Cardiac septum (tissue), 1 donor: Measurements from ENCODE around the gene CNPY4. TPM values are rescaled to one million over a fixed set of nuclear protein-coding genes. Genes with fewer than 3 reads are reported as not detected.

Source experiments
- DNase-seq: peaks from one replicate; pipeline ENCODE4 v3.0.0-alpha.2; 2020; ENCODE audit warnings: low spot score
- intact Hi-C: fragments of 100-400 bp; cut with DNase I; formaldehyde crosslinking; loops from one replicate; pipeline ENCODE4 v1.14.0; 2022
- total RNA-seq: library from RNA; stranded (reverse); fragmentation: NEBNext Ultra II Directional; extraction: Animal tissue kit (Norgen Biotek cat#: 25700); gene quantifications from one replicate; pipeline ENCODE4 v1.2.1, GENCODE V29; 2021
- donor health status: DM: no; HTN: no; CAD: no.

CNPY4 gene
- total RNA-seq, 1 donor from 2014 or later = 9.7 TPM

DNA sequence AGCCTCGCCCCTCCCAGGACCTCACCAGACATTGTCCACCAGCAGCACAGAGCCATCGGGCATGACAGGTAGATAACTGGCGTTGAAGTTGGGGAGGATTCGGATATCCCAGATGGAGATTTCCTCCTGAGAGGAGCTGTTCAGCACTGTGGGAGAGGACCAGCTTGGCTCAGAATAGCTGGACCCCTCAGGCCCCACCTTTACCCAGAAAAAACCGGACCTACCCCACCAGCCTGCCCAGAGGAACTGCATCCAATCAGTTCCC lies 37.6 kb downstream of the CNPY4 start:
- intact Hi-C loops = no loop called here
- DNase-seq = no peak

DNA sequence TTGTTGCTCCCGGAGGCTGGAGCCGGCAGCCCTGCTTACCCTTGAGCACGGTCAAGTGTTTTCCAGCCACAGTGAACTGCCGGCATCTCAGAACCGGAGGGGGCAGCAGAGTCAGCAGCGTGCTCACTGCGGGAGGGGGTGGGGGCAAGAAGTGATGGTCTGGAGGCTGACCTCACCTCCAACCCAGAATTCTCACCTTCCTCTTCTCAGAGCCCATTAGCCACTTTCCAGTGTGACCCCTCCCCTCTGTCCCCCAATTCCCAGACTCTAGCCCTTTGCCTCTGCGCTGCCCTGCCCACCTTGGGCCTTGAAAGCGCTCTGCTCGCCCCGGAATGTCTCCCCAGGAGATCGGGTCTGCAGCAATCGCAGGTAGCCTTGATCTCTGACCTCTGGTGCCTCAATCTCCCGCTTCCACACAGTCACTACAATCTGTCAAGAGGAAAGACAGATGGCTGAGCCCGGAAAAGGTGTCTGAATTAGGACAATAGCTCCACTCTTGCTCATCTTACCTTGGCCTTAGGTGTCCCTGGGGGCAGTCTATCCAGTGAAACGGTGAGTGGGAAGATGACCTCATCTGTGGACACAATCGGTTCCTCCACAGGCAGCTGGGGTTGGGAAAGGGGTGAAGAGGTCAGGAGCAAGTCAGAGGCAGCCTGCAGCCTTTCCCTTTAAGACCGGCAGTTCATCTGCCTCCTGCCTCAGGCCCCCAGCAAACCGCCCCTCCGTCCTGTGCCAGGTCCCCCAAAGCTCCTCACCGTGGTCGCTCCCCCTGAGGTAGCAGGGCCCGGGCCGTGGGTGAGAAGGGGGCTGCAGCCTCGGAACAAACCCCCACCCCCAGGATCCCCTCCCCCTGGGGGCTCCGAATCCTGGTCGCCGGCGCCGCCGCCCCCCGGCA lies 38.1 kb downstream of the CNPY4 start:
- no peak for DNase-seq
- intact Hi-C loops = no loop called here

DNA sequence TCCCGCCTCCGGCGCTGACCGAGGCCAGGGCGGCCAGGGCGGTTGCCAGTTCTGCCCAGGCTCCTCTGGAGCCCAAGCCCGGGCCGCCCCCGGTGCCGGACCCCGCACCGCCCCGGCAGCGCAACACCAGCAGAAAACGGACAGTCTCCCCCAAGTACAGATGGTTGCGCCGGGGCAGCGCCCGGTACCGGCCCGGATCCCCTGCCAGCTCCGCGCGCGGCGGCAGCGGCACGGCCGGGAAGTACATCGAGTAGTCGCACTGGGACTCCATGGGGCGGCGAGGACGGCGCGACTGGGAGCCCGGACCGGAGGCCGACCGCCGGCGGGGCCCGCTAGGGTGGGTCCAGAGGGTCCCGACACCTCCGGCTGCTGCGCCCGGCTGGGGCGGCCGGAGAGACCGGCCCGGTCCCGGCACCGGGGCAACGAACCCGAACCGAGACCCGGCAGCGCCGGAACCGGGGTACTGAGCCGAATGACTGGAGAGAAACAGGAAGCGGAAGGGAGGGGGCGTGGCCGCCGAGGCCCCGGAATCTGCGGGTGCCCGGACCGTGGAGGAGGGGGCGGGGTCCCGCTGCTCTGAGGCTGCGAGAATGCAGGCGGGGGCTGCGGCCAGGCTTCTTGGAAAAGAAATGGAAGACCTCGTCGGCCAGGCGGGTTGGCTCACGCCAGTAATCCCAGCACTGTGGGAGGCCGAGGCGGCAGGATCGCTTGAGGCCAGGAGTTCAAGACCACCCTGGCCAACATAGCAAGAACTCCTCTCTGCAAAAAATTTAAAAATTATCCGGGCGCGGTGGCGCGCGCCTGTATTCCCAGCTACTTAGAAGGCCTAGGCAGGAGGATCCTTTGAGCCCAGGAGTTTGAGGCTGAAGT lies 39.0 kb downstream of the CNPY4 start, which contains the start of gene TRAPPC14:
TRAPPC14 (minus strand) TSS at position 495 of the 870 bp plus-strand sequence; CDS start at position 271, 224 bp downstream.
- intact Hi-C loops = no loop called here
- peak; percentile 97 for DNase-seq

DNA sequence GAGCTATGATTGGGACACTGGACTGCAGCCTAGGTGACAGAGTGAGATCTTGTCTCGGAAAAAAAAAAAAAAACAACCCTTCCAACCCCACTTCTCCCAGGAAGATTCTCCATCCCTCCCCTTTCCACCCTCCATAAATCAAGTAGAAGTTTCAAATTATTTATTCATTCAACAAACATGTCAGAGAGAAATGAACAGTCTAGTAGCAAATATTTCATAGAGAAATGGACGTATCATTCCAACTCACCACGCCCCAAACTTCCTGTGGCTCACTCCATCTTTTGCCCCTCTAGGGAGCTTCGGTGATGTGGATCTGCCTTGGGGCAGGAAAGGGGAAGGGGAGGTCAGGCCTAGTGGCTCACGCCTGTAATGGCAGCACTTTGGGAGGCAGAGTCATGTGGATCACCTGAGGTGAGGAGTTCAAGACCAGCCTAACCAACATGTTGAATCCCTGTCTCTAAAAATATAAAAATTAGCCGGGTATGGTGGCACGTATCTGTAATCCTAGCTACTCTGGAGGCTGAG lies 39.7 kb downstream of the CNPY4 start:
- no peak for DNase-seq

DNA sequence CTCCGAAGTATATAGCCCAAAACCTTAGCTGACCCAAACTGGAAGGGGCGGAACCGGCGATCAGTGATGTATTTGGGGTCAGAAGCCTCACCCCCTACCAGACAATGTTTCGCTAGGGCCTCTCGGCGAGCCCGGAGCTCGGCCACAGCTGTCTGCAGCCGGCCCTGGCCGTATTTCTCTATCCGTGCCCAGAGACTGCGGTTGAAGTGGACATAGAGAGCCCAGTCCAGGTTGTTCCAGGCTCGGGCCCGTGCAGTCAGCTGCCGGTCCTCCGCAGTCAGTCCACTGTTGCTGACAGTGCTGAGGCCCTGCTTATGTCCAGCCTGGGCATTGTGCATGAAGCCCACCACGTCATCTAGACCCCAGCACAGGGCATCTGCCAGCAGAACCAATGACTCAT lies 40.6 kb downstream of the CNPY4 start:
- no peak for DNase-seq
- intact Hi-C loops = no loop called here

More for the DNA sequence above, 39.7 kb downstream of the CNPY4 start:
- intact Hi-C loops = no loop called here

DNA sequence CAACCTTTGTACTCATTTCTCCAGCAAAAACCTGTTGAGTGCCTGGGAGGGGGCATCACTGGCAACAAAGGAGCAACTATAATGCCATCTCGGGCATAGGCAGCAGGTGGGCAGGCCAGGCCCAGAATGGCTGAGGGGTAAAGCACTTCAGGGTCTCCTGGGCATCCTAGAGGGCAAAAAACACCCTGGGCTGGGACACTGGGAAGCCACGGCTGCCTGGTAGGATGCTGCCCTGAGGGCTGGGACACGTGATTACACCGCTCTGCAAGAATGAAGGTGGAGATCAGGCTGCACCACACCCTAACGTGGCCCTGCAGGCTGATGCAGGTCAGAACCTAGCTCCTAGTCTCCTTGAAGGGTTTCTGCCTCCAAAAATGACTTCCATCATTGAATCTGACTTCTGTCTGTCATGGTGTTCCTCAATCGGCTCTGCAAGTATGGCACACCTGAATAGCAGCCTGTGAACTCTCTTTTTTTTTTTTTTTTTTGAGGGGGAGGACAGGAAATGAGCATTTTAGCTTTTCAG lies 43.6 kb downstream of the CNPY4 start:
- intact Hi-C loops = no loop called here
- DNase-seq = no peak

DNA sequence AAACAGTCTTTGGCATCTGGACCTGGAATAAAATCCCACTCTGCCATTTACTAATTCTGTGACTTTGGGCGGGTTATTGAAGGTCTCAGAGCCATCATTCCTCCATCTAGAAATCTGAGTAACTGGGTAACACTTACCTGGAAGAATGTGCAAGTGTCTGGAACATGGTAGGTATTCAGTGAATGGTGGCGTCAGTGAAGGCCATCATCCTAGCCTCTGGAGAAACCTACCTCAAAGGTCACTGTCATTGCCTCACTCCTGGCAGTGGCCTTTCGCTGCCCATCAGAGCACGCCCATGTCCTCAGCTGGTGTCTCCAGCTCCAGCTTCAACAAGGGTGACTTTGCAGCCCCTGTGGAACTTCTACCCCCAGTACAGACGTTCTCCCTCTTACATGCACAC lies 44.4 kb downstream of the CNPY4 start:
- no peak for DNase-seq
- intact Hi-C loops = no loop called here

DNA sequence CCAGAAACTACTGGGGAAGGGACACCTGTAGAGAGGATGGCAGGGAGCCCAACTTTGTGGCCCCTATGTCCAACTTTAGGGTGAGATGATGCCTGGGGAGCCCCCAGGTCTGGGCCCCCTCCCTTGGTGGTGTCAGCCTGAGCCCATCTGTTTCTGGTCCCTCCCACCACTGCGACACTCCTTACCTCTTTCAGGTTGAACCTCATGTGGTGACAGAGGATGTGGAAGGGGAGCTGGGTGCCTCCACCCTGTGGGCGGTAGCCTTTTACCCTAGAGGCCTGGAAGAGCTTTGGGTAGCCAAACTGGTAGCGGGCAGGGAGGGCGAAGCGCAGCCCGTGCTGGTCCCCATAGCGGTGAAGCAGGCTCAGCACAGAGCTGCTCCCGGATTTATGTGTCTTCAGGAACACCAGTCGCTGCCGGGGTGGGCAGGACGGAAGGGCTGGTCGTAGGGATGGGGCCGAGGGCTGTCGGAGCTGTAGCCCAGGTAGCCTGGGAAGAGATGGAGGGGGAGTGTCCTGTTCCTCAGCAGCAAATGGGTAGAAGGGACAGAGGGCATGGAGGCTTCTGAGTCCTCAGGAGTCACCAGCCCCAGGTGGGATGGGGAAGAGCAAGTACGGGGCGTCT lies 47.0 kb downstream of the CNPY4 start:
- intact Hi-C loops = no loop called here
- DNase-seq = no peak

DNA sequence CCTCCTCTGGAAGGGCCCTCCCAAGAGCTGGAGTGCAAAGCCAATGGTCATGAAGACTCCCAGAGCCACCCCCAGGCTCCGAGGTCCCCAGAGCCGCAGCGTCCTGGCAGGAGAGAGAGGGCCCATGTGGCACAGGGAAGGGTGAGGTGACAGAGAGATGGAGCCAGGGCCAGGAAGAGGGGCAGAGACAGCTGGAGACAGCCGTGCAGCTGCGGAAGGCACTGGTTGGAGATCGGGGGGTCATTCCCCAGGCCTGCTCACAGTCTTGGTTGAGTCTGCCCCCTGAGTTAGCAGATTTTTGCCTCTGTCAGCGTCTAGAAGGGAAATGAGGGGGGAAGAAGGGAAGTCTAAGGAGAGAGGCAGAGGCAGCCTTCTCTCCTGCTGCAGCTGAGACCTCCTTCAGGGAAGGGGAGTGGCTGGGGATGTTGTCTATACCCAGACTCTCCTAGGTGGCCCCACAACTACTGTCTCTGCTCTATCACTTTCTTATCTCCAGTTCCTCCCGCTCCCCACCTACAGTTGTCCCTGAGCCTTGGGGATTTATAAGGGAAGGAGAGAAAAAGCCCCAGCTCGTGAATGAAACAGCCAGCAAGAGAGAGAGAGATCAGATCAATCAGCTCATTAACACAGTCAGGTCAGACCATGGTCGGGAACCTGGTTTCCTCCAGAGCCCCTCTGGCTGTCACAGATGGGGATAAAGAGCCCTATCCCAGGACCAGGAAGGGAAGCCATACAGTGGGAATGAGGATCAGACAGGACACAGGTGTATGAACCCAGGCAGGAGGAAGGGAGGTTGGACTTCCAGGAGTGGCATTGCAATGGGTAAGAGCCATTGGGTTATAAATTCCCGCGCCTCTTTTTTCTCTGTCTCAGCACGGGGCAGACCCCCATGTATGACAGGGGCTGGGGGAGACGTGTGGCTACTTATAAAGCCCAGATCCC lies 47.8 kb downstream of the CNPY4 start:
- intact Hi-C loops = no loop called here
- no peak for DNase-seq

DNA sequence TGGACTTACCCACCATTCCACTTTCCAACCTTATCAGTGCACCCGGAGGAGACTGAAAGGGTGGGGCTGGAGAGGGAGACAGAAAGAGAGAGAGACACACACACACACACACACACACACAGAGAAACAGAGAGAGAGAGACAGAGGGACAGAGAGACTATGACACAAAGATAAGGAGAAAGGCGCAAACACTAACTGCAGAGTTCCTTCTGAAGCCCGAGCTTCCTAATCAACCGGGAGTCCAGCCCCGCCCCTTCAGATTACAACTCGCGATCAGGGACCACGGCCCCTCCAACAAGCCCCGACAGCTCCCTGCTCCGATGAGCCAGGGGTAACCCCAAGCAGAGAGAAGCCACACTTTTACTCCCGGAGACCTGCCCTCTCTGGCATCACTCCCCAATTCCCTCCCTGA lies 48.5 kb downstream of the CNPY4 start:
- intact Hi-C loops = no loop called here
- DNase-seq = no peak

DNA sequence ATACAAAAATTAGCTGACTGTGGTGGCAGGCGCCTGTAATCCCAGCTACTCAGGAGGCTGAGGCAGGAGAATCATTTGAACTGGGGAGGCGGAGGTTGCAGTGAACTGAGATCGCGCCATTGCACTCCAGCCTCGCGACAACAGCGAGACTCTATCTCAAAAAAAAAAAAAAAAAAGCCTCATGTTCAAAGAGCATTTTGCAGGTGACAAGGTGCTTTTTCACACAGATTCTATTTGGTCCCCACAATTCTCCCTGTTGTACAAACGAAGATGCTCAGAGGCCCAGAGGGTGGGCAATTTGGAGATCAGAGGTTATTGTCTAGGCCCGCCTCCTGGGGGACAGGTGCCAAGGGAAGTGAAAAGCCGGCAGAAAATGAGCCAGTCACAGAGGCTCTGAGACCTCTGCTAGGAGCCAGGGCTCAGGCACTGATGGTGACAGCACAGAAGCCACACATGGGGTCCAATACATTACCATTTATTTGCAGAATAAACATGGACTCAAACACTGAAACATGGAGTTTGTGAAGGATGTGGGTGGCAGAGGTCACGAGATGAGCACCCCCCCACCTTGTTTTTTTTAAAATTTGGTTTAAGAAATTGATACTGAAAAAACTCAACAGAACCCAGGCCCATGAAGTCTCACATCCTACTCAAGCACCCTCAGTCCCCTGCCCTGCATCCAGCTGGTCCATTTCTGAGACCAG lies 49.9 kb downstream of the CNPY4 start:
- intact Hi-C loops = no loop called here
- no peak for DNase-seq

DNA sequence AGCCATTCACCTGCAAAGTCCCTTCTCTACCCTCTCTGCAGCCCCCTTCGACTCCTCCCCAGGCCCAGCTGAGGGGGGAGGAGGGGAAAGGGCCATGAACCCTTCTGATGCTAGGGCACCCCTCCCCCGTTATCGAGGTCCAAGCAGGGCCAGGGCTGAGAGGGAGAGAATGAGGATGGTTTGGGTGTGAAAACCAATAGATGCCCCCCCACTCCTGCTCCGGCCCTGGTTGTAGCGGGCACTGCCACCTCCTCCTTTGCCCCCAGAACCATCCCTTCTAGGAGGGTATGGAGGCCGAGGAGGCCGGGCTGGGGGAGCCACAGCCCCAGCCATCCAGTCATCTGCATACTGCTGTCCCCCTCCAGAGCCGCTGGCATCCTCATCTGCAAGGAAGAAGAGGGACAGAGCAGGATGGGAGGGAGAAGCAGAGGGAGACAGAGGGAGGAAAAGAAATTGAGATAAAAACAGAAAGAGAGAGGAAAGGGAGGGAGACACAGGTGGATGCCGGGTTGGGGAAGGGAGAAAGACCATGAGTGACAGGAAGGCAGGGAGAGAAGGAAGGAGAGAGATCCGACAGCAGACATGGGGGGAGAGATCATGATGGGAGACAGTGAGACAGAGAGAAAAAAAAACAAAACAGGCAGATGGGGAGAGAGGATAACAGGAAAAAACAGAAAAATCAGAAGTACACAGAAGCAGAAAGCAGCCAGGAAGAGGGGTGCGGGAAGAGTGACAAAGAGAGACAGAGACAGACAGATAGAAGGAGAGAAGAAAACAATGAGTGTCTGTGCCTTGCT lies 50.9 kb downstream of the CNPY4 start:
- no peak for DNase-seq

DNA sequence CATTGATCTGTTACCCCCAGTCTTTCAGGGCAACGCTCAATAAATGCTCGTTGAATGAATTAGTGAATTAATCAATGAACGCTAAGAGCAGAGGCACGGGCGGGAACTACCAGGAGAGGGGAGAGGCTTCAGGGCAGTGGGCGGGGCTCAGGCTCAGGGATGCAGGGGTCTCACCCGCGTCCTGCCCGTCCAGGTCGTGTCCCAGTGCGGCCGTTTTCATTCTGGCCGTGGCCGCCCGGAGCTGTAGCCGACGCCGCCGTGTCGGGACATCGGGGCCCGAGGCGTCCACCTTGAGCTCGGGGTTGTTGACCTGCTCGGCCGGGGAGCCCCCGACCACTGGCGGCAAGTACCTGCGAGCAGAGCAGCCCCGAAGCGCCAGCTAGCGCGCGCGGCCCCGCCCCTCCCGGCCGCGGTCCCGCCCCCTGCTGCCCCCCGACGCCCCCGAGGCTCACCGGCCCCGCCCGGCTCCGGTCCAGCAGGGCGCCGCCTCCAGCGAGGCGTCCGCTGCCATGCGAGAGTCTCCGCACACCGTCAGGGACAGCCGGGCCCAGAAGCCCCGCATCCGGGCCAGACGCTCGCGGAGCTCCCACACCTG lies 51.8 kb downstream of the CNPY4 start:
- no peak for DNase-seq
- intact Hi-C loops = no loop called here

More for the DNA sequence above, 50.9 kb downstream of the CNPY4 start:
- intact Hi-C loops = no loop called here

DNA sequence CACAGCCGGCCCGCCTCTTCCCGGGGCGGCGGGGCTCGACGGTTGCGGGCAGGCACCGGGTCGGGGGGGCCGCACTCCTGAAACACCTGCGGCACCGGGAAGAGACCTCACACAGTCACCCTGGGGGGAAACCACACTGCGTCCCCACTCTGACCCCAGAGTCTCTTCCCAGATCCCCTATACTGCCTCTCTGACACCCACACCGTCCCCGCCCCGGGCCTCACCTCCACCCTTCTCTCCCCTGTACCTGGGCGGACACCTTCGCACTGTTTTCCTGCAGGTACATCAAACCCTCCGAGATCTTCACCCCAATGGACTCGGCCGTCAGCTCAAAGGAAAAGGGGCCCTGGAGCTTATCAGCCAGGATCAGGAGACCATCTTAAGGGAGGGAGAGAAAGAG lies 52.4 kb downstream of the CNPY4 start:
- intact Hi-C loops = no loop called here
- no peak for DNase-seq

DNA sequence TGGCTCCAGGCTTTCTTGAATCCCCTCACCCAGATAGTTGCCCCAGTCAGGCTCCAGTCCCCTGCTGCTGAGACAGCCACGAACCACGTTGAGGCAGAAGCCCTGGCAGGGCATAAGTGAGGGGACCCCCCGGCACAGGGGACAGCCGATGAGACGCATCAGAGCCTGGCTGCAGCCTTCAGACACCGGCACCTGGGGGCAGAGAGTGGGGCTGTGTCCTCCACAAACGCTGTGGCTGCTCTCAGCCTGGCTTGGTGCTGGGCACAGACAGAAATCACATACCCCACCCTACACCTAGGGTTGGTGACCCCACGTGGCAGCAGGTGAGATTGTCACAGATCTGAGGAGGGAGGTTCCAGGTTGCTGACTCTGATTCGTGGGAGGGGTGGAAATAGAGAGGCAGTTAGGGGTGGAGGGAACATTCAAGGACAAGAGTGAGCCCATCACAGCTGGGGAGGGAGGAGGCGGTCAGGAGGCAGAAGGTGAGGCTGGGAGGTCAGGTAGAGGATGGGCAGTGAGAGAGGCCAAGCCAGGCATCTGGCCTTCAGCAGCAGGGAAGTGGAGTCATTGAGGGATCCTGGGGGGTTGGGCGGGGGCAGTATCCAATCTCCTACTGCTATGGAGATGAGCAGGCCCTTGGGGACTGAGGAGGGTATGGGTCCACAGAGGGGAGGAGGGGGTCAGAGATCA lies 54.5 kb downstream of the CNPY4 start:
- intact Hi-C loops = no loop called here

DNA sequence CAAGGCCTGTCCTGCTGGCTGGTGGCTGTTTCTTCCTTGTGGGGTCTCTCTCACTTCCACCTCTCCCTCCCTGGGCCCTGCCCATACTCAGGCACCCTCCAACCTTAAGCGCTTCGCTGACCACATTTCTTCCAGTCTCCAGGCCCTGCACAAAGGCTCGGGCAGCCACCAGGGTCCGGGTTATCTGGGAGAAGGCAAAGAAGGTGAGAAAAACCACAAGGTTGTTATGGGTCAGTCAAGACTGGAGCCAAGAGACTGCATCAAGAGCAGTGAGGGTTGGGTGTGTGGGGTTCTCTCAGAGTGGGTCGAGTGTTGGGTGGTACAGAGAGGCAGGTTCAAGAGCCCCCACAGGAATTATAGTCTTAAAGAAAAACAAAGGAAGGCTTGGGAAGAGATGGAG lies 55.1 kb downstream of the CNPY4 start:
- intact Hi-C loops = no loop called here

More for the DNA sequence above, 54.5 kb downstream of the CNPY4 start:
- no peak for DNase-seq

More for the DNA sequence above, 55.1 kb downstream of the CNPY4 start:
- no peak for DNase-seq
